Measurements from ENCODE around the gene BMP7.

GRCh38 chr20:57211908-57212533 lies 54.4 kb downstream of the BMP7 start:
- TF ChIP-seq FOXO4 (CRISPR knock-in tag; IDR thresholded peaks at IDR 0.05) (no peak), NFIC (IDR thresholded peaks at IDR 0.05) (no peak), SP1 (CRISPR knock-in tag; IDR thresholded peaks at IDR 0.05) (no peak), CTCF (IDR thresholded peaks at IDR 0.05 in 2 of 3, conservative IDR thresholded peaks at IDR 0.05 in 1 of 3; ENCODE audit: insufficient read depth in 2 of 3, low read depth in 1 of 3, low read length in 3 of 3) (no peak), CHD7 (IDR thresholded peaks at IDR 0.05; ENCODE audit: low read depth, low read length) (no peak), RAD51 (IDR thresholded peaks at IDR 0.05; ENCODE audit: borderline replicate concordance, low read depth) (no peak), ATF6 (CRISPR knock-in tag; IDR thresholded peaks at IDR 0.05) (no peak), MBD1 (CRISPR knock-in tag; IDR thresholded peaks at IDR 0.05) (no peak), THRA (IDR thresholded peaks at IDR 0.05) (no peak)

Data from K562 (cell line).